WERI-Rb-1 (cell line): ENCODE data around the gene LRFN4.

Source experiments
- DNase-seq: peaks from one replicate; pipeline ENCODE4 v3.0.0-alpha.2; 2020
- H3K27ac ChIP-seq: fragments of 250-450 bp; sonication (Bioruptor Pico); 2 replicates; pipeline ENCODE4 v1.5.1; 2020; ENCODE audit warnings: mild to moderate bottlenecking, moderate library complexity
- H3K27me3 ChIP-seq: fragments of 250-450 bp; sonication (Bioruptor Pico); 2 replicates; pipeline ENCODE4 v1.5.1; 2021; ENCODE audit warnings: mild to moderate bottlenecking, low read depth, moderate library complexity; ENCODE audit not compliant: insufficient read depth, severe bottlenecking
- H3K36me3 ChIP-seq: fragments of 250-450 bp; sonication (Bioruptor Pico); 2 replicates; pipeline ENCODE4 v1.5.1; 2020; ENCODE audit warnings: mild to moderate bottlenecking, moderate library complexity
- H3K4me3 ChIP-seq: 2 replicates; pipeline ENCODE4 v1.5.1; 2011; ENCODE audit warnings: low read depth, mild to moderate bottlenecking, control low read depth, low read length
- H3K9me3 ChIP-seq: fragments of 250-450 bp; sonication (Bioruptor Pico); 2 replicates; pipeline ENCODE4 v1.5.1; 2021; ENCODE audit warnings: mild to moderate bottlenecking, moderate library complexity; ENCODE audit not compliant: severe bottlenecking
- TF ChIP-seq, protein P1 (sequence below): IDR thresholded peaks from 2 replicates; pipeline ENCODE4 v1.5.1; 2011; ENCODE audit warnings: low read depth, mild to moderate bottlenecking, control low read depth, inconsistent platforms, low read length

Gene LRFN4

DNA sequence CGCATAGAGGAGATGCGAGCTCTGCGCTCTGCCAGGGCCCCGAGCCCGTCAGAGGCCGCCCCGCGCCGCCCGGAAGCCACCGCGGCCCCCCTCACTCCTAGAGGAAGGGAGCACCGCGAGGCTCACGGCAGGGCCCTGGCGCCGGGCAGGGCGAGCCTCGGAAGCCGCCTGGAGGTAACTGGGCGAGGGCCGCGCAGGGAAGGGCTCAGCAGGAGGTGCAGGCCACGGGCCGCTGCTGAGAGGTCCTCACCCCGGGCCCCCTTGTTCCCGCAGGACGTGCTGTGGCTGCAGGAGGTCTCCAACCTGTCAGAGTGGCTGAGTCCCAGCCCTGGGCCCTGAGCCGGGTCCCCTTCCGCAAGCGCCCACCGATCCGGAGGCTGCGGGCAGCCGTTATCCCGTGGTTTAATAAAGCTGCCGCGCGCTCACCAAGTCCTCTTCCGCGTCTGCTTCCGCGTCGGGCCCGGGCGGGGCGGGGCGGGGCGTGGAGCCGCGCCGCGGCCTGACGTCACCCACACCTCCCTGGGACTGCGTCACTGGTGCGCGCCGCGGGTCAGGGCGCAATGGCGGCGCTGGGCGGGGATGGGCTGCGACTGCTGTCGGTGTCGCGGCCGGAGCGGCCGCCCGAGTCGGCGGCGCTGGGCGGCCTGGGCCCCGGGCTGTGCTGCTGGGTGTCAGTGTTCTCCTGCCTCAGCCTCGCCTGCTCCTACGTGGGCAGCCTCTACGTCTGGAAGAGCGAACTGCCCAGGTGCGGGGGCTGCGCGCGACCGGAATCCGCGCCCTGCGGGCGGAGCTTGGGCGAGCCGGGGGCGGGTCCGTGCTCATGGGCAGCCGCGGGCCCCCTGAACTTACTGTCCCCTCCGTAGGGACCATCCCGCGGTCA, 13.7 kb upstream of the LRFN4 start, which contains the start of gene RCE1:
Gene RCE1 (plus strand): TSS at position 546 of the 880 bp plus-strand sequence. CDS start 15 bp downstream, at position 561.
- no peaks in the 10 kb centered on the region for H3K9me3 ChIP-seq
- no peaks in the 10 kb centered on the region for H3K27me3 ChIP-seq
- TF ChIP-seq, protein P1, sequence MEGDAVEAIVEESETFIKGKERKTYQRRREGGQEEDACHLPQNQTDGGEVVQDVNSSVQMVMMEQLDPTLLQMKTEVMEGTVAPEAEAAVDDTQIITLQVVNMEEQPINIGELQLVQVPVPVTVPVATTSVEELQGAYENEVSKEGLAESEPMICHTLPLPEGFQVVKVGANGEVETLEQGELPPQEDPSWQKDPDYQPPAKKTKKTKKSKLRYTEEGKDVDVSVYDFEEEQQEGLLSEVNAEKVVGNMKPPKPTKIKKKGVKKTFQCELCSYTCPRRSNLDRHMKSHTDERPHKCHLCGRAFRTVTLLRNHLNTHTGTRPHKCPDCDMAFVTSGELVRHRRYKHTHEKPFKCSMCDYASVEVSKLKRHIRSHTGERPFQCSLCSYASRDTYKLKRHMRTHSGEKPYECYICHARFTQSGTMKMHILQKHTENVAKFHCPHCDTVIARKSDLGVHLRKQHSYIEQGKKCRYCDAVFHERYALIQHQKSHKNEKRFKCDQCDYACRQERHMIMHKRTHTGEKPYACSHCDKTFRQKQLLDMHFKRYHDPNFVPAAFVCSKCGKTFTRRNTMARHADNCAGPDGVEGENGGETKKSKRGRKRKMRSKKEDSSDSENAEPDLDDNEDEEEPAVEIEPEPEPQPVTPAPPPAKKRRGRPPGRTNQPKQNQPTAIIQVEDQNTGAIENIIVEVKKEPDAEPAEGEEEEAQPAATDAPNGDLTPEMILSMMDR = no peak
- H3K4me3 ChIP-seq = peak within 1 kb of the TSS; percentile 71
- peak within 1 kb of the TSS; percentile 94 for H3K27ac ChIP-seq
- H3K36me3 ChIP-seq = peaks cover 34% of the 10 kb centered on the region
- peak; percentile 89 for DNase-seq

DNA sequence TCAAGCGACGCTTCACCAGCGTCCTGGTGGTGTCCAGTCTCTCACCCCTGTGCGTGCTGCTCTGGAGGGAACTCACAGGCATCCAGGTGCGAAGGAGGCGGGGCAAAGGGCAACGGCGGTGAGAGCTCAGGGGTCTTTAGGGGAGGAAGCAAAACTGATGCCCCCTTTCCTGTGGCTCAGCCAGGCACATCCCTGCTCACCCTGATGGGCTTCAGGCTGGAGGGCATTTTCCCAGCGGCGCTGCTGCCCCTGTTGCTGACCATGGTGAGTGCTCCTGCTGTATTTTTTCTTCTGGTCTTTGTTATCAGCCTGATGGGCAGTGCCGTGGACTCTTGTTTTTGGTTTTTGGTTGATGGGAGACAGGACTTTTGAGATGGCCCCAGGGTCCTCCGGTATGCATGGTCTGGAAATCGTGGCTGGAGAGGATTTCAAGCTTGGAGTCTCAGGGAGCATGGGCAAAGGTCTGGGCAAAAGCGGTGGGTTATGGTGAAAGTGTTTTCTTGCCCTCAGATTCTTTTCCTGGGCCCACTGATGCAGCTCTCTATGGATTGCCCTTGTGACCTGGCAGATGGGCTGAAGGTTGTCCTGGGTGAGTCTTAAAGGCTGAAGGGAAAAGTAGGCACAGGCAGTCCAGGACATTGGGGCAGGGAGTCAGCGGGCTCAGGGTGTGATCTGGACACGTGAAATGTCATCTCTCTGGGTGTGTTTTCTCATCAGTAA, 12.9 kb upstream of the LRFN4 start:
- TF ChIP-seq, protein P1 = no peak
- DNase-seq = no peak
- Histone ChIP-seq H3K36me3 (peaks cover 39% of the 10 kb centered on the region), H3K27ac (peak overlapping the region; percentile 94), H3K9me3 (no peaks in the 10 kb centered on the region), H3K27me3 (no peaks in the 10 kb centered on the region), H3K4me3 (peak overlapping the region; percentile 71)

DNA sequence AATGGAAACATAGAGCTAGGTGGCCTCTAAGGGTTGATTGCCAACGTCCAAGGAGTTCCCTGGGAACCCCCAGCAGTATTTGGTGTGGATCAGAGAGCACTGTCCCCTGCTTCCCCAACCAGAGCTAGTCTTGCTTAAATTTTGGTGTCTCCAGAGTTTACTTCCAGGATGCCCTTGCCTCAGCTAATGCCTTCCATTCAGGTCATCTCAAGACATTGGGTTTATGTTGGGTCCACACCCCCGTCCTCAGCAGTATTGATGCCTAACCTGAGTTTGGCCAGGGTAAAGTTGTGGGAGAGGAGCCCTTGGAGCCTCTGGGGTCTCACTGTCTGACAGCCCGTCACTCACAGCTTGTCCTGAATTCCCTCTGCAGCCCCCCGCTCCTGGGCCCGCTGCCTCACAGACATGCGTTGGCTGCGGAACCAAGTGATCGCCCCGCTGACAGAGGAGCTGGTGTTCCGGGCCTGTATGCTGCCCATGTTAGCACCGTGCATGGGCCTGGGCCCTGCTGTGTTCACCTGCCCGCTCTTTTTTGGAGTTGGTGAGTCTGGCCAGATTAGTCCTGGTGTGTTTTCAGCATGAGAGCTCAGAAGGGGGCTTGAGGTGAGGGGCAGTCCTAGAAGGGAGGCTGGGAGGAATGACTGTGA, 12.2 kb upstream of the LRFN4 start:
- H3K27me3 ChIP-seq = no peaks in the 10 kb centered on the region
- no peaks in the 10 kb centered on the region for H3K9me3 ChIP-seq
- TF ChIP-seq, protein P1 = no peak
- H3K36me3 ChIP-seq = peaks cover 42% of the 10 kb centered on the region
- DNase-seq = no peak
- no peak overlapping the region for H3K4me3 ChIP-seq
- H3K27ac ChIP-seq = no peak overlapping the region

DNA sequence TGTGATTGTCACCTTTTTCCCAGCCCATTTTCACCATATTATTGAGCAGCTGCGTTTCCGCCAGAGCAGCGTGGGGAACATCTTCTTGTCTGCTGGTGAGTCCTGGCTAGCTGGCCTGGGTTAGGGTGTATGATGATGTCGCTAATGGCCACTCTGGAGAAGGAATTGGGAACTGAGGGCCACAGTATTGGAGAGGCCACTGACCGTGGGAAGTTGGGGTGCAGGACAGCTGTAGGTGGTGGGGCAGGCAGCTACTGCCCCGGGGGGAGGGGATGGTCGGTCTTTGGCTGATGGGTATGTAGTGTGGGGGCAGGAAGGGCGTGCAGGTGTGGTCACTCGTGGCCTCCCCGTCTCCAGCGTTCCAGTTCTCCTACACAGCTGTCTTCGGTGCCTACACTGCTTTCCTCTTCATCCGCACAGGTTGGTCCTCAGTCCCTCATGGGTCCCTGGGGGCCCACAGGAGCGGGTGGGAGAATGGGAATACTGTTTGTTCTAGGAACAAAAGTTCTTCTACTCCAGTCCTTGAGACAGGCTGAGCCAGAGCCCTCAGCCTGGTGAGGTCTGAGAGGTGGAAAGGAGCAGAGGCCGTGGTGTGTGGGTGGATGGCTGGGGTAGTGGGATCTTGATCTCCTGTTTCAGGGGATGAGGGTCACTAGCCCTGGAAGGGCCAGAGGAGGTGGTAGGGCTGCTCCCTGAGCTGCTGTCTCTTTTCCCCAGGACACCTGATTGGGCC, 11.6 kb upstream of the LRFN4 start:
- Histone ChIP-seq H3K27me3 (no peaks in the 10 kb centered on the region), H3K36me3 (peaks cover 42% of the 10 kb centered on the region), H3K9me3 (no peaks in the 10 kb centered on the region), H3K4me3 (no peak overlapping the region), H3K27ac (no peak overlapping the region)
- TF ChIP-seq, protein P1 = no peak
- no peak for DNase-seq

DNA sequence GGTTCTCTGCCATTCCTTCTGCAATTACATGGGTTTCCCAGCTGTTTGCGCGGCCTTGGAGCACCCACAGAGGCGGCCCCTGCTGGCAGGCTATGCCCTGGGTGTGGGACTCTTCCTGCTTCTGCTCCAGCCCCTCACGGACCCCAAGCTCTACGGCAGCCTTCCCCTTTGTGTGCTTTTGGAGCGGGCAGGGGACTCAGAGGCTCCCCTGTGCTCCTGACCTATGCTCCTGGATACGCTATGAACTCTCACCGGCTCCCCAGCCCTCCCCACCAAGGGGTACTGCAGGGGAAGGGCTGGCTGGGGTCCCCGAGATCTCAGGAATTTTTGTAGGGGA, 11.0 kb upstream of the LRFN4 start:
- no peak overlapping the region for H3K4me3 ChIP-seq
- H3K27ac ChIP-seq = no peak overlapping the region
- H3K36me3 ChIP-seq = peaks cover 42% of the 10 kb centered on the region
- no peak for DNase-seq
- no peaks in the 10 kb centered on the region for H3K9me3 ChIP-seq
- TF ChIP-seq, protein P1 = no peak
- H3K27me3 ChIP-seq = no peaks in the 10 kb centered on the region
